GM18951 (cell line): Measurements from ENCODE around the gene SMAD3.

ENCODE experiments used
- POLR2A ChIP-seq: IDR thresholded peaks from 4 replicates; pipeline ENCODE4 v1.6.1; 2011; ENCODE audit warnings: mild to moderate bottlenecking; ENCODE audit not compliant: insufficient read length, insufficient read depth; ENCODE audit errors: extremely low read depth
- in situ Hi-C: fragments of 300-500 bp; cut with MboI; formaldehyde crosslinking; loops from one replicate; pipeline ENCODE4 v1.12.0; 2022; ENCODE audit warnings: low sequenced_read_pairs, mixed read lengths, inconsistent platforms; ENCODE audit not compliant: unreplicated experiment

Gene SMAD3

GRCh38 chr15:67207555-67208207 lies 142.3 kb downstream of the SMAD3 start:
- no peak for TF ChIP-seq POLR2A
- in situ Hi-C loops, result no loop called here

GRCh38 chr15:67208396-67208795 lies 143.0 kb downstream of the SMAD3 start:
- no peak for TF ChIP-seq POLR2A
- in situ Hi-C loops, result no loop called here

GRCh38 chr15:67210555-67211168 lies 145.3 kb downstream of the SMAD3 start:
- in situ Hi-C loops, result no loop called here
- no peak for TF ChIP-seq POLR2A

- TF ChIP-seq POLR2A, result no peak
- in situ Hi-C loops, result no loop called here
These were observed 147.4 kb downstream of the SMAD3 start for GRCh38 chr15:67212684-67213367.

- no peak for TF ChIP-seq POLR2A
- in situ Hi-C loops, result no loop called here
These were observed 149.7 kb downstream of the SMAD3 start for GRCh38 chr15:67215102-67215501.

- in situ Hi-C loops, result no loop called here
- no peak for TF ChIP-seq POLR2A
These were observed 151.5 kb downstream of the SMAD3 start for GRCh38 chr15:67216859-67217258.

- in situ Hi-C loops, result no loop called here
- no peak for TF ChIP-seq POLR2A
These were observed 153.0 kb downstream of the SMAD3 start for GRCh38 chr15:67218428-67218827.

GRCh38 chr15:67219288-67219687 lies 153.9 kb downstream of the SMAD3 start:
- no peak for TF ChIP-seq POLR2A
- in situ Hi-C loops, result no loop called here

- no peak for TF ChIP-seq POLR2A
- in situ Hi-C loops, result no loop called here
These were observed 159.5 kb downstream of the SMAD3 start for GRCh38 chr15:67224889-67225288.

- TF ChIP-seq POLR2A, result no peak
- in situ Hi-C loops, result no loop called here
These were observed 159.9 kb downstream of the SMAD3 start for GRCh38 chr15:67225336-67225735.

GRCh38 chr15:67227431-67227830 lies 162.0 kb downstream of the SMAD3 start:
- in situ Hi-C loops, result no loop called here
- TF ChIP-seq POLR2A, result no peak

- no peak for TF ChIP-seq POLR2A
- in situ Hi-C loops, result no loop called here
These were observed 162.4 kb downstream of the SMAD3 start for GRCh38 chr15:67227846-67228245.

GRCh38 chr15:67228286-67228685 lies 162.9 kb downstream of the SMAD3 start:
- in situ Hi-C loops, result no loop called here
- no peak for TF ChIP-seq POLR2A

- TF ChIP-seq POLR2A, result no peak
- in situ Hi-C loops, result no loop called here
These were observed 165.1 kb downstream of the SMAD3 start for GRCh38 chr15:67230504-67230903.

GRCh38 chr15:67232591-67232990 lies 167.2 kb downstream of the SMAD3 start:
- in situ Hi-C loops, result no loop called here
- no peak for TF ChIP-seq POLR2A
